ENCODE measurements around the gene ARHGAP18.
A peak's percentile ranks its signal among the peaks of the same experiment; 100 is the strongest.

ARHGAP18 gene

GRCh38 chr6:129709769-129710449 lies at the start of gene ARHGAP18:
ARHGAP18 (minus strand) TSS chr6:129710177; CDS start chr6:129710136, 41 bp downstream.
- peak; percentile 90 for DNase-seq (ENCODE audit: low spot score)

- DNase-seq (ENCODE audit: low spot score), result no peak
Observed at GRCh38 chr6:129755787-129756186, 45.8 kb upstream of the ARHGAP18 start.

- no peak for DNase-seq (ENCODE audit: low spot score)
Observed at GRCh38 chr6:129754750-129755149, 44.8 kb upstream of the ARHGAP18 start.

GRCh38 chr6:129753422-129753821 lies 43.4 kb upstream of the ARHGAP18 start:
- DNase-seq (ENCODE audit: low spot score), result no peak

GRCh38 chr6:129751384-129751783 lies 41.4 kb upstream of the ARHGAP18 start:
- DNase-seq (ENCODE audit: low spot score), result no peak

GRCh38 chr6:129750360-129750759 lies 40.4 kb upstream of the ARHGAP18 start:
- DNase-seq (ENCODE audit: low spot score), result no peak

GRCh38 chr6:129749749-129750120 lies 39.8 kb upstream of the ARHGAP18 start:
- peak; percentile 62 for DNase-seq (ENCODE audit: low spot score)

- DNase-seq (ENCODE audit: low spot score), result peak; percentile 25
Observed at GRCh38 chr6:129748901-129749748, 39.1 kb upstream of the ARHGAP18 start.

GRCh38 chr6:129748212-129748900 lies 38.4 kb upstream of the ARHGAP18 start:
- DNase-seq (ENCODE audit: low spot score), result peak; percentile 86

GRCh38 chr6:129747588-129748112 lies 37.7 kb upstream of the ARHGAP18 start:
- no peak for DNase-seq (ENCODE audit: low spot score)

GRCh38 chr6:129744880-129745237 lies 34.9 kb upstream of the ARHGAP18 start:
- no peak for DNase-seq (ENCODE audit: low spot score)

- peak; percentile 28 for DNase-seq (ENCODE audit: low spot score)
Observed at GRCh38 chr6:129744201-129744879, 34.4 kb upstream of the ARHGAP18 start.

GRCh38 chr6:129740013-129740412 lies 30.0 kb upstream of the ARHGAP18 start:
- no peak for DNase-seq (ENCODE audit: low spot score)

- DNase-seq (ENCODE audit: low spot score), result no peak
Observed at GRCh38 chr6:129736105-129736504, 26.1 kb upstream of the ARHGAP18 start.

- no peak for DNase-seq (ENCODE audit: low spot score)
Observed at GRCh38 chr6:129733290-129733689, 23.3 kb upstream of the ARHGAP18 start.

- DNase-seq (ENCODE audit: low spot score), result no peak
Observed at GRCh38 chr6:129732542-129732941, 22.6 kb upstream of the ARHGAP18 start.

GRCh38 chr6:129732034-129732433 lies 22.1 kb upstream of the ARHGAP18 start:
- DNase-seq (ENCODE audit: low spot score), result no peak

- no peak for DNase-seq (ENCODE audit: low spot score)
Observed at GRCh38 chr6:129731428-129731827, 21.5 kb upstream of the ARHGAP18 start.

GRCh38 chr6:129730477-129731165 lies 20.6 kb upstream of the ARHGAP18 start:
- DNase-seq (ENCODE audit: low spot score), result peak; percentile 62

GRCh38 chr6:129726650-129727049 lies 16.7 kb upstream of the ARHGAP18 start:
- no peak for DNase-seq (ENCODE audit: low spot score)

GRCh38 chr6:129725341-129725740 lies 15.4 kb upstream of the ARHGAP18 start:
- no peak for DNase-seq (ENCODE audit: low spot score)
